PC-9 (cell line): ENCODE results near the gene RAB1B. TPM values are rescaled to one million over a fixed set of nuclear protein-coding genes. Genes with fewer than 3 reads are reported as not detected.

Source experiments
- BruUV-seq: library from RNA; stranded (reverse); fragments of 400-500 nt; replicated peaks from 2 replicates; lab custom pipeline; 2021; lab: Mats Ljungman, UMichigan
- CTCF ChIA-PET: fragments of 300-600 bp; sonication (Branson Sonifier 250); formaldehyde crosslinking; loops from one replicate; lab custom pipeline; 2022; ENCODE audit warnings: antibody characterized with exemption; lab: Charles Lee
- POLR2A ChIA-PET: fragments of 300-600 bp; sonication (Branson Sonifier 250); formaldehyde crosslinking; loops from one replicate; lab custom pipeline; 2022; ENCODE audit warnings: antibody characterized with exemption; ENCODE audit not compliant: unreplicated experiment; lab: Charles Lee
- DNase-seq, 2 experiments: peaks; one replicate each; pipeline versions ENCODE4 v3.0.0 to v3.0.0-alpha.2; 2015 to 2022; ENCODE audit warnings: mixed read lengths in 1 of 2
- H2AFZ ChIP-seq: fragments of 200-600 bp; sonication (generic); 2 replicates; pipeline ENCODE4 v1.8.1; 2017; ENCODE audit warnings: antibody characterized with exemption
- H3F3A ChIP-seq: fragments of 200-600 bp; sonication (generic); 2 replicates; pipeline ENCODE4 v1.8.1; 2017; ENCODE audit warnings: antibody characterized with exemption, mild to moderate bottlenecking, low read depth; ENCODE audit not compliant: insufficient read depth
- H3K27ac ChIP-seq: fragments of 200-600 bp; sonication (generic); 2 replicates; pipeline ENCODE4 v1.6.1; 2016; ENCODE audit warnings: mixed run types
- H3K27me3 ChIP-seq: fragments of 200-600 bp; sonication (generic); 2 replicates; pipeline ENCODE4 v1.6.1; 2016; ENCODE audit warnings: low read depth, mixed run types; ENCODE audit not compliant: insufficient read depth
- H3K36me3 ChIP-seq: fragments of 200-600 bp; sonication (generic); 2 replicates; pipeline ENCODE4 v1.6.1; 2016; ENCODE audit warnings: low read depth, mixed run types
- H3K4me1 ChIP-seq: fragments of 200-600 bp; sonication (generic); replicated peaks from 2 replicates; pipeline ENCODE4 v1.6.1; 2016; ENCODE audit warnings: mixed run types; ENCODE audit not compliant: insufficient read depth
- H3K4me2 ChIP-seq: fragments of 200-600 bp; sonication (generic); 2 replicates; pipeline ENCODE4 v1.6.1; 2017; ENCODE audit warnings: mixed run types
- H3K4me3 ChIP-seq: fragments of 200-600 bp; sonication (generic); 2 replicates; pipeline ENCODE4 v1.6.1; 2016; ENCODE audit warnings: mixed run types
- H3K79me2 ChIP-seq: fragments of 200-600 bp; sonication (generic); 2 replicates; pipeline ENCODE4 v1.6.1; 2017; ENCODE audit warnings: low read depth, mixed run types
- H3K9me2 ChIP-seq: fragments of 200-600 bp; sonication (generic); 2 replicates; pipeline ENCODE4 v1.8.1; 2017; ENCODE audit warnings: mild to moderate bottlenecking; ENCODE audit not compliant: insufficient read depth
- H3K9me3 ChIP-seq: fragments of 200-600 bp; sonication (generic); 2 replicates; pipeline ENCODE4 v1.8.1; 2016; ENCODE audit warnings: low read depth; ENCODE audit not compliant: insufficient read depth
- H4K20me1 ChIP-seq: fragments of 200-600 bp; sonication (generic); 2 replicates; pipeline ENCODE4 v1.8.1; 2017; ENCODE audit not compliant: insufficient read depth
- CTCF ChIP-seq: fragments of 200-600 bp; sonication (generic); conservative IDR thresholded peaks from 2 replicates; pipeline ENCODE4 v1.6.1; 2017; ENCODE audit warnings: mixed run types, antibody characterized with exemption, mild to moderate bottlenecking, moderate library complexity
- EZH2 ChIP-seq: fragments of 200-600 bp; sonication (generic); IDR thresholded peaks from 2 replicates; pipeline ENCODE4 v1.8.0; 2017; ENCODE audit warnings: antibody characterized with exemption, low read depth
- intact Hi-C: fragments of 100-400 bp; cut with micrococcal nuclease; formaldehyde crosslinking; loops from one replicate; pipeline ENCODE4 v1.10.0; 2022; ENCODE audit not compliant: unreplicated experiment
- total RNA-seq: library from RNA; stranded (reverse); gene quantifications from 2 replicates; pipeline ENCODE4 v1.2.3, GENCODE V29; 2021

Gene RAB1B
- total RNA-seq, 1 experiment from 2014 or later: 232 TPM

GRCh38 chr11:66285250-66285947 is 17.0 kb downstream of the RAB1B start:
- ChIA-PET CTCF (no interaction called here), POLR2A (interaction anchor here (0.6 kb wide), 1 partner anchor 178 kb away, joined by 5 read pairs; no protein-coding TSS in a partner anchor)
- Histone ChIP-seq H3K27me3 (no peaks in the 10 kb centered on the region), H3K27ac (no peak overlapping the region), H3K9me2 (no peaks in the 10 kb centered on the region), H4K20me1 (peaks cover 36% of the 10 kb centered on the region), H3K4me3 (no peak overlapping the region), H3K4me1 (peaks cover 15% of the 10 kb centered on the region), H2AFZ (no peak overlapping the region), H3K4me2 (no peak overlapping the region), H3K79me2 (peaks cover 24% of the 10 kb centered on the region), H3F3A (peaks cover 42% of the 10 kb centered on the region), H3K9me3 (no peaks in the 10 kb centered on the region), H3K36me3 (no peaks in the 10 kb centered on the region; the same call in 1 of the 2 replicates)
- intact Hi-C loops: no loop called here
- BruUV-seq: no TSS peak
- DNase-seq: no peak
- no peak for TF ChIP-seq CTCF

- Histone ChIP-seq H3K4me2 (no peak overlapping the region), H3K27ac (no peak overlapping the region), H3K9me2 (no peaks in the 10 kb centered on the region), H3K9me3 (no peaks in the 10 kb centered on the region), H2AFZ (no peak overlapping the region), H3K79me2 (peaks cover 24% of the 10 kb centered on the region), H3K27me3 (no peaks in the 10 kb centered on the region), H3K36me3 (no peaks in the 10 kb centered on the region; the same call in 1 of the 2 replicates), H3K4me3 (no peak overlapping the region), H3K4me1 (peaks cover 19% of the 10 kb centered on the region), H3F3A (peaks cover 34% of the 10 kb centered on the region), H4K20me1 (peaks cover 25% of the 10 kb centered on the region)
- ChIA-PET POLR2A (interaction anchor here (0.7 kb wide), 1 partner anchor 17 kb away, joined by 3 read pairs; no protein-coding TSS in a partner anchor), CTCF (interaction anchor here (0.6 kb wide), 1 partner anchor 19 kb away, joined by 3 read pairs; no protein-coding TSS in a partner anchor)
- no TSS peak for BruUV-seq
- TF ChIP-seq EZH2 (no peak), CTCF (no peak)
- intact Hi-C loops: no loop called here
- DNase-seq: no peak
Measured at GRCh38 chr11:66286699-66287098, 18.3 kb downstream of the RAB1B start.

GRCh38 chr11:66287211-66287888 is 18.9 kb downstream of the RAB1B start:
- Histone ChIP-seq H3K9me2 (no peaks in the 10 kb centered on the region), H2AFZ (no peak overlapping the region), H3K9me3 (no peaks in the 10 kb centered on the region), H3K36me3 (no peaks in the 10 kb centered on the region; the same call in 1 of the 2 replicates), H3K27ac (no peak overlapping the region), H3K27me3 (no peaks in the 10 kb centered on the region), H3K4me1 (peaks cover 19% of the 10 kb centered on the region), H3K79me2 (peaks cover 24% of the 10 kb centered on the region), H4K20me1 (peaks cover 21% of the 10 kb centered on the region), H3K4me3 (peak overlapping the region; percentile 96; the same call in 1 of the 2 replicates), H3F3A (peaks cover 30% of the 10 kb centered on the region), H3K4me2 (peak overlapping the region; percentile 90)
- TF ChIP-seq EZH2 (no peak), CTCF (no peak)
- CTCF ChIA-PET: interaction anchor here (0.7 kb wide), 1 partner anchor 127 kb away, joined by 19 read pairs; no protein-coding TSS in a partner anchor
- intact Hi-C loops: no loop called here
- no peak for DNase-seq
- BruUV-seq: no TSS peak
- POLR2A ChIA-PET: no interaction called here
